ENCODE data around the gene MTG1.
"Not testable (repeated sequence)": the region's sequence is repeated elsewhere in the genome, so short reads cannot be mapped to it uniquely, and the experiment has no call there.

DNA sequence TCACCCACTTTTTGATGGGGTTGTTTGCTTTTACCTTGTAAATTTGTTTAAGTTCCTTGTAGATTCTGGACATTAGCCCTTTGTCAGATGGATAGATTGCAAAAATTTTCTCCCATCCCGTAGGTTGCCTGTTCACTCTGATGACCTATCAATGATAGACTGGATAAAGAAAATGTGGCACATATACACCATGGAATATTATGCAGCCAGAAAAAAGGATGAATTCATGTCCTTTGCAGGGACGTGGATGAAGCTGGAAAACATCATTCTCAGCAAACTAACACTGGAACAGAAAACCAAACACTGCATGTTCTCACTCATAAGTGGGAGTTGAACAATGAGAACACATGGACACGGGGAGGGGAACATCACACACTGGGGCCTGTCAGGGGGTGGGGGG is 75.2 kb downstream of the MTG1 start:
- not testable (repeated sequence) for TF ChIP-seq CTCF, POLR2A (IDR thresholded peaks at IDR 0.05)
